UCSD-AML1 (cell line): Measurements from ENCODE around the gene TAS2R10.
"Not testable (repeated sequence)": the region's sequence is repeated elsewhere in the genome, so short reads cannot be mapped to it uniquely, and the experiment has no call there.

Experiments used
- DNase-seq: peaks from one replicate; lab custom pipeline; 2025; ENCODE audit not compliant: unreplicated experiment; lab: John Stamatoyannopoulos, UW

TAS2R10 gene

GRCh38 chr12:10826258-10826657 is at the start of gene TAS2R10:
Gene TAS2R10 (minus strand): TSS chr12:10826358. CDS start chr12:10826269, 89 bp downstream.
- DNase-seq = no peak

- no peak for DNase-seq
Measured at GRCh38 chr12:10873378-10873777, 47.2 kb upstream of the TAS2R10 start.

- DNase-seq = no peak
Measured at GRCh38 chr12:10867381-10867780, 41.2 kb upstream of the TAS2R10 start.

GRCh38 chr12:10863512-10864218 is 37.5 kb upstream of the TAS2R10 start:
- no peak for DNase-seq

GRCh38 chr12:10861366-10861765 is 35.2 kb upstream of the TAS2R10 start:
- DNase-seq = no peak

GRCh38 chr12:10855807-10856206 is 29.6 kb upstream of the TAS2R10 start:
- DNase-seq = no peak

GRCh38 chr12:10853776-10854175 is 27.6 kb upstream of the TAS2R10 start:
- no peak for DNase-seq

GRCh38 chr12:10851243-10851858 is 25.2 kb upstream of the TAS2R10 start:
- no peak for DNase-seq

GRCh38 chr12:10849425-10849878 is 23.3 kb upstream of the TAS2R10 start, which contains the start of gene PRR4:
Gene PRR4 (minus strand): TSS chr12:10849475. CDS start chr12:10849437, 38 bp downstream.
- DNase-seq = no peak

GRCh38 chr12:10847744-10848143 is 21.6 kb upstream of the TAS2R10 start:
- no peak for DNase-seq

GRCh38 chr12:10842862-10843261 is 16.7 kb upstream of the TAS2R10 start:
- no peak for DNase-seq

GRCh38 chr12:10838461-10838860 is 12.3 kb upstream of the TAS2R10 start:
- no peak for DNase-seq

- DNase-seq = no peak
Measured at GRCh38 chr12:10829994-10830393, 3.8 kb upstream of the TAS2R10 start.

GRCh38 chr12:10824957-10825356 is 1.2 kb downstream of the TAS2R10 start:
- DNase-seq = no peak

- no peak for DNase-seq
Measured at GRCh38 chr12:10811883-10812536, 14.1 kb downstream of the TAS2R10 start.

- DNase-seq = no peak
Measured at GRCh38 chr12:10810068-10810467, 16.1 kb downstream of the TAS2R10 start, which contains the start of gene TAS2R9. Gene TAS2R9 (minus strand): TSS chr12:10810168. CDS start chr12:10810075, 93 bp downstream.

- DNase-seq = no peak
Measured at GRCh38 chr12:10807186-10807585, 19.0 kb downstream of the TAS2R10 start, which contains the start of gene TAS2R8. Gene TAS2R8 (minus strand): TSS chr12:10807286. CDS start chr12:10806980, 306 bp downstream.

GRCh38 chr12:10802587-10802986 is 23.6 kb downstream of the TAS2R10 start, which contains the start of gene TAS2R7:
Gene TAS2R7 (minus strand): TSS chr12:10802627. CDS start chr12:10802570, 57 bp downstream.
- DNase-seq = no peak

- no peak for DNase-seq
Measured at GRCh38 chr12:10801741-10802140, 24.4 kb downstream of the TAS2R10 start.

GRCh38 chr12:10794222-10794621 is 31.9 kb downstream of the TAS2R10 start:
- DNase-seq = no peak

- DNase-seq = not testable (repeated sequence)
Measured at GRCh38 chr12:10791769-10792168, 34.4 kb downstream of the TAS2R10 start.

- no peak for DNase-seq
Measured at GRCh38 chr12:10783252-10783651, 42.9 kb downstream of the TAS2R10 start.
